Measurements from ENCODE around the gene MREG. TPM values are rescaled to one million over a fixed set of nuclear protein-coding genes. Genes with fewer than 3 reads are reported as not detected.
"Not testable (repeated sequence)": the region's sequence is repeated elsewhere in the genome, so short reads cannot be mapped to it uniquely, and the experiment has no call there.

MREG gene
- total RNA-seq, 2 donors from 2014 or later, result 4.9 to 7.3 TPM

GRCh38 chr2:216006164-216006663 is 7.1 kb downstream of the MREG start:
- peak in 1 of 2 donors; percentile 78 for DNase-seq (ENCODE audit: low spot score in 2 of 2)
- H3K36me3 Mint-ChIP-seq, result no peaks in the 10 kb centered on the region
- peak; percentile 58 to 88 for ATAC-seq
- H3K9me3 Mint-ChIP-seq, result no peaks in the 10 kb centered on the region
- H3K27ac Mint-ChIP-seq, result peak overlapping the region in 1 of 2 donors; percentile 69

GRCh38 chr2:216004697-216005283 is 8.6 kb downstream of the MREG start:
- no peaks in the 10 kb centered on the region for H3K9me3 Mint-ChIP-seq
- DNase-seq (ENCODE audit: low spot score in 2 of 2) (no peak), ATAC-seq (peak in 1 of 2 donors; percentile 33)
- no peaks in the 10 kb centered on the region for H3K36me3 Mint-ChIP-seq
- peak overlapping the region in 1 of 2 donors; percentile 69 for H3K27ac Mint-ChIP-seq

DNA sequence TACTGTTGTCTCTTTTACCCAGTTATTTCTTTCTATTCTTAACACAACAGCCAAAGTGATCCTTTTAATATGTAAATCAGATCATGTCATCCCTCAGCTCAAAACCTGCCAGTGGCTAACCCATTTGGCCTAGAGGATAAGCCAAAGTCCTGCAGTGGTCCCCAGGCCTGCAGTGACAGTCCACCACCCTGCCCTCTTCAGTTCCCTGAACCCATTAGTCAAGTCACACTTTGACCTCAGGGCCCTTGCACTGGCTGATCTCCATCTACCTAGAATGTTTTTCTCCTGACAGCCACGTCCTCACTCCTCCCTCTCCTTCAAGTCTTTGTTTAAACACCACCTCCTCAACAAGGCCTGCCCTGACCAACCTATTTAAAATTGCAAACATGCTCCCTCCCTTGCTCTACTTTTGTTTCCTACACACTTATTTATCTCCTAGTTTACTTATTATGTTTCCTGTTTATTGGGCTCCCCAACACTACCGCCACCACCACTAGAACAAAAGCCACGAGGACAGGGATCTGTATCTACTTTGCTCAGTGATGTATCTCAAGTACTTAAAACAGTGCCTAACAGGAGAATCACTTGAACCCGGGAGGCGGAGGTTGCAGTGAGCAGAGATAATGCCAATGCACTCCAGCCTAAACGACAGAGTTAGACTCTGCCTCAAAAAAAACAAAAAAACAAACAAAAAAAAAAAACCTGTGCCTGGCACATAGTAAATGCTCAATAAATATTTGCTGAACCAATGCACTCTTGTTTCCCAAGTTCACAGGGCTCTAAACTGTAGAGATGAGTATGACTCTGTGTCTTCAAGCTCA is 9.3 kb downstream of the MREG start:
- DNase-seq (ENCODE audit: low spot score in 2 of 2) (no peak), ATAC-seq (no peak)
- Mint-ChIP-seq H3K9me3 (no peaks in the 10 kb centered on the region), H3K27ac (peak overlapping the region; percentile 23 to 69), H3K36me3 (no peaks in the 10 kb centered on the region)

- no peaks in the 10 kb centered on the region for H3K36me3 Mint-ChIP-seq
- ATAC-seq (no peak), DNase-seq (ENCODE audit: low spot score in 2 of 2) (no peak)
- no peaks in the 10 kb centered on the region for H3K9me3 Mint-ChIP-seq
- peak overlapping the region; percentile 16 to 26 for H3K27ac Mint-ChIP-seq
These were observed 10.7 kb downstream of the MREG start for GRCh38 chr2:216002693-216003092.

DNA sequence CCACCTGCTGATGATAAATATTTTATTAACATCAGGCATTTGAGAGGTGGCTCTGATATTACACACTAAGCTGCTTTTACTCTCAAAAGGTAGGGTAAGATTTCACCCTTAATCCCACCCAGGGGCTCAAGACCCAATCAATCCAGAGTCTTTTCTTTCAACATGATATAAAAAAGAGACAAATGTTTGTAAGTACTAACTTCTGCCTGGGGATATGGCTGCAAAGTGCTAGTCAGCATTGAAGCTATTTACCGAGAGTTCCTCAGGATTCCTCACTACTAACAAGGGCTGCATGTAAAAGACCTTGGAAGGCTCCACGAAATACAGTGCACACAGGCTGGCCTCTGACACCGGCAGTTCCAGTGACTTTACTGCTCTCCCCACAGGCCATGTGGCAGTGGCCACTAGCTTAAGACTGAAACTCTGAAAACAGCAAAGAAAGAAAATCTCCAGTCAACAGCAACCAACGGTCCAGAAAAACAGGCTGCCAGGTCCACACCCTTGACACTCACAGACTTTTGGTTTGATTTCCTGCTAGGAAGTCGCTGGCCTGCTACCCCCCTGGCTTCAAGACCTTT is 11.2 kb downstream of the MREG start:
- Mint-ChIP-seq H3K27ac (peak overlapping the region; percentile 16 to 26), H3K9me3 (no peaks in the 10 kb centered on the region), H3K36me3 (no peaks in the 10 kb centered on the region)
- ATAC-seq, result no peak
- no peak for DNase-seq (ENCODE audit: low spot score in 2 of 2)

DNA sequence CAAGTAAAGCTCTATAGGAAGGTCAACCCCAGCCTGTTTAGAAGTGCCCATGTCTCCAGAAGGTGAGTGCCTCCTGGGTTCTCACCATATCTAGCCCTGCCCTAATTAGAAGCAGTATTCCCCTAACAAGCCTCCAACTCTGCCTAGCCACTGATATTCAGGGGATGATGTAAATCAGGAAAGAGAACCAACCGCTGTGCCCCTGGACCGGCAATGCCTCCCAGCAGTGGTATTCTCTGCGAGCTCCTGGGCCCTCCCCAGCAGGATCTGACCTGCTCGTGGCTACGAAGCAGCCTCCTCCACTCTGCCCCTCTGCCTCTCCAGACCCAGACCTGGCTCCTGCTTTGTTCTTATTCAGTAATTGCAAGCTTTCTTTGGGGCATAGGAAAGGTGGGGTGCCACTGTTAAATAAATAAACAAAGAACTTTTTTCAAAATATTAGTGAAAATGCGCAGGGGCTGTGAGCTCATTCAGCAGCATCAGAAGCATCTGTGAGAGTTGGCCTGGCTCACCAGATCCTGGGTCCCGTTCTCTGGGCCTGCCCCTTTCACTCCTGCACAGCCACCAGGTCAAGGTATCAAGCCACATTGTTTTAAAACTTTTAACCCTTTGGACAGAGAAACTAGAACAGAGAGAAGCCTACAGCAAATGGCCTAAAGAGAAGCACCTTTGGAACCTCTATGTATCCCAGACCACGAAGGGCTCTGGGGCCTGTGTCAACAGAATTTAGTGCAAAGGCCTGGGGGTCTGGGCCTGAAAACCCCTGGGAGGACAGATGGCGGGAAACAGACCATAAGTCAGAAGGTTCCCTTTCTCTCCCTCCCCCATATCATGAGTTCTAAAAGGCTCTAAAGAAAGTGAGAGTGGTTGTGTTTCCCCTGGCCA is 11.9 kb downstream of the MREG start:
- ATAC-seq (no peak), DNase-seq (ENCODE audit: low spot score in 2 of 2) (no peak)
- Mint-ChIP-seq H3K9me3 (no peaks in the 10 kb centered on the region), H3K36me3 (no peaks in the 10 kb centered on the region), H3K27ac (no peak overlapping the region)

GRCh38 chr2:215998636-215999035 is 14.7 kb downstream of the MREG start:
- peaks cover 6 to 15% of the 10 kb centered on the region in 2 donors for H3K36me3 Mint-ChIP-seq
- DNase-seq (ENCODE audit: low spot score in 2 of 2) (no peak), ATAC-seq (no peak)
- no peak overlapping the region for H3K27ac Mint-ChIP-seq
- H3K9me3 Mint-ChIP-seq, result no peaks in the 10 kb centered on the region

GRCh38 chr2:215997219-215997618 is 16.1 kb downstream of the MREG start:
- Mint-ChIP-seq H3K27ac (no peak overlapping the region), H3K36me3 (peaks cover 16 to 27% of the 10 kb centered on the region in 2 donors), H3K9me3 (no peaks in the 10 kb centered on the region)
- ATAC-seq (no peak), DNase-seq (ENCODE audit: low spot score in 2 of 2) (no peak)

DNA sequence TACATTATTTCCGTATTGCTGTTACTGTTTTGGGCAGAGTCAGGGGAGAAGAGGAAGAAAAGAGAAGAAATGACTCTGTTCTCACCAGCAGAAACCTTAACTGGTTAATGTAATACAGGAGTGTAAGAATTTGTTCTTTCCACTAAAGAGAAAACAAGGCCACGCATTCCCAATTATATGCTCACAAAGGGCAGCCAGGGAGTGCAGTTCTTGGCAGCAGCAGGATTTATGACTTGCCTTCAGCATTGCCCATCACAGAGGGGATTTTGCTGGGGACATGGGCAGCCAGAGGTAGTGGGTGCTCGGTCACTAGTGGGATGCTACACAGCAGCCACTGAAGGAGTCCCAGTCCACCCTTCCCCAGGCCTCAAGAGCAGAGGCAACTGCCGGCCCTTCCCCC is 18.4 kb downstream of the MREG start:
- H3K9me3 Mint-ChIP-seq, result peaks cover 14 to 15% of the 10 kb centered on the region in 2 donors
- peaks cover 39 to 50% of the 10 kb centered on the region in 2 donors for H3K36me3 Mint-ChIP-seq
- ATAC-seq, result no peak
- peak overlapping the region in 1 of 2 donors; percentile 2 for H3K27ac Mint-ChIP-seq
- no peak for DNase-seq (ENCODE audit: low spot score in 2 of 2)

DNA sequence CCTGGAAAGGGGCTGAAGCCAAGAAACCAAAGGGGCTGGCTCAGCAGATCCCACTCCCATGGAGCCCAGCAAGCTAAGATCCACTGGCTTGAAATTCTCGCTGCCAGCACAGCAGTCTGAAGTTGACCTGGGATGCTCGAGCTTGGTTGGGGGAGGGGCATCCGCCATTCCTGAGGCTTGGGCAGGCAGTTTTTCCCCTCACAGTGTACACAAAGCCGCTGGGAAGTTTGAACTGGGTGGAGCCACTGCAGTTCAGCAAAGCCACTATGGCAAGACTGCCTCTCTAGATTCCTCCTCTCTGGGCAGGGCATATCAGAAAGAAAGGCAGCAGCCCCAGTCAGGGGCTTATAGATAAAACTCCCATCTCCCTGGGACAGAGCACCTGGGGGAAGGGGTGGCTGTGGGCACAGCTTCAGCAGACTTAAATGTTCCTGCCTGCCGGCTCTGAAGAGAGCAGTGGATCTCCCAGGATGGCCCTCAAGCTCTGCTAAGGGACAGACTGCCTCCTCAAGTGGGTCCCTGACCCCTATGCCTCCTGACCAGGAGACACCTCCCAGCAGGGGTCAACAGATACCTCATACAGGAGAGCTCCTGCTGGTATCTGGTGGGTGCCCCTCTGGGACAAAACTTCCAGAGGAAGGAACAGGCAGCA is 24.7 kb downstream of the MREG start:
- Mint-ChIP-seq H3K36me3 (peaks cover 55 to 71% of the 10 kb centered on the region in 2 donors), H3K9me3 (peaks cover 14 to 36% of the 10 kb centered on the region in 2 donors)
- not testable (repeated sequence) for ATAC-seq; DNase-seq (ENCODE audit: low spot score in 2 of 2); H3K27ac Mint-ChIP-seq

GRCh38 chr2:215985257-215985656 is 28.1 kb downstream of the MREG start:
- Mint-ChIP-seq H3K36me3 (peaks cover 27 to 42% of the 10 kb centered on the region in 2 donors), H3K9me3 (peaks cover under 1 to 23% of the 10 kb centered on the region in 2 donors), H3K27ac (no peak overlapping the region)
- ATAC-seq (no peak), DNase-seq (ENCODE audit: low spot score in 2 of 2) (no peak)

DNA sequence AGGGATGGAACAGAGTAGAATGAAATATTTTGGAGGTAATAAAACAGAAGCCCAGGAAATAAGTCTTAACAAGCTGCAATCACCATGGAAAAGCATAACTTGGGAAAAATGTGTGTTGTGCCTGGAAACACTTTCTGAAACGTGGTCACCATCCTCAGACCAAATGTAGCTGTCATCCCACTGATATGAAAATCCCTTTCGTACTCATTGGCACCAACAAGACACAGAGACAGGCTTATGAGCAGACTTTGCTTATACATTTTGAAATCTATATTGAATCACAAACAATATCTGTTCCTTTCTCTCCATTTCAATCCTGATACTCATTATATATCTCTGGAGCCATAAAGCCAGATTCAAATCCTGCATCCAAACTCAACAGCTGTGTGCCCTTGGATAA is 28.7 kb downstream of the MREG start:
- DNase-seq (ENCODE audit: low spot score in 2 of 2) (no peak), ATAC-seq (no peak)
- Mint-ChIP-seq H3K27ac (no peak overlapping the region), H3K9me3 (peaks cover 0 to 20% of the 10 kb centered on the region in 2 donors), H3K36me3 (peaks cover 21 to 37% of the 10 kb centered on the region in 2 donors)

- DNase-seq (ENCODE audit: low spot score in 2 of 2), result no peak
- ATAC-seq, result no peak
- no peak overlapping the region for H3K27ac Mint-ChIP-seq
These were observed 29.6 kb downstream of the MREG start for GRCh38 chr2:215983581-215984351.

GRCh38 chr2:215982465-215982875 is 30.9 kb downstream of the MREG start:
- peak; percentile 92 to 96 for ATAC-seq
- Mint-ChIP-seq H3K9me3 (peaks cover 0 to 13% of the 10 kb centered on the region in 2 donors), H3K36me3 (peaks cover 13 to 32% of the 10 kb centered on the region in 2 donors)

More at GRCh38 chr2:215983581-215984351, 29.6 kb downstream of the MREG start:
- Mint-ChIP-seq H3K36me3 (peaks cover 13 to 32% of the 10 kb centered on the region in 2 donors), H3K9me3 (peaks cover 0 to 13% of the 10 kb centered on the region in 2 donors)

DNA sequence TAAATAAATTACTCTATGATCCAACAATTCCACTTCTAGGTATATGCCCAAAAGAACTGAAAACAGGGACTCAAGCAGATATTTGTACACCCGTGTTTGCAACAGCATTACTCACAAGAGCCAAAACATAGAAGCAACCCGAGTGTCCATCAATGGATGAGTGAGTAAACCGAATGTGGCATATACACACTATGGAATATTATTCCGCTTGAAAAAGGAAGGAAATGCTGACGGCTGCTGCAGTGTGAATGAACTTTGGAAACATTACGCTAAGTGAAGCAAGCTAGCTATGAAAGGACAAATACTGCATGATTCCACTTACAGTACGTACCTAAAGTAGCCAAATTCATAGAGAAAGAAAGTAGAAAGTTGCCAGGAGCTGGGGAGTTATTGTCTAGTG is 32.2 kb downstream of the MREG start:
- DNase-seq (ENCODE audit: low spot score in 2 of 2) (no peak), ATAC-seq (no peak)
- Mint-ChIP-seq H3K9me3 (peaks cover 0 to 7% of the 10 kb centered on the region in 2 donors), H3K27ac (peak overlapping the region in 1 of 2 donors; percentile 24), H3K36me3 (peaks cover 8 to 23% of the 10 kb centered on the region in 2 donors)

More at GRCh38 chr2:215982465-215982875, 30.9 kb downstream of the MREG start:
- DNase-seq (ENCODE audit: low spot score in 2 of 2), result peak in 1 of 2 donors; percentile 61
- no peak overlapping the region for H3K27ac Mint-ChIP-seq
